ENCODE results near the gene NRP1. TPM values are rescaled to one million over a fixed set of nuclear protein-coding genes. Genes with fewer than 3 reads are reported as not detected.

The NRP1 gene
- total and polyA plus RNA-seq, 2 donors (not counting 3 experiments of a cell fraction or from before 2014, with no cell fraction given) = 122 to 306 TPM

- Histone ChIP-seq H3K79me2 (ENCODE audit: control insufficient read depth, insufficient read depth, low read length) (peaks cover 98% of the 10 kb centered on the region), H2AFZ (ENCODE audit: low read depth, low read length) (no peak overlapping the region), H3K27ac (ENCODE audit: insufficient read depth, low read depth, low read length) (no peak overlapping the region), H3K36me3 (ENCODE audit: control insufficient read depth in 2 of 2, extremely low read depth in 1 of 2, insufficient read depth in 2 of 2, low read length in 2 of 2) (peaks cover 7 to 19% of the 10 kb centered on the region in 2 experiments), H3K4me2 (ENCODE audit: insufficient read depth, low read length) (no peak overlapping the region), H3K4me3 (replicated peaks in 1 of 3; ENCODE audit: insufficient read depth in 1 of 3, low read depth in 1 of 3, low read length in 3 of 3) (no peak overlapping the region), H3K9ac (replicated peaks; ENCODE audit: extremely low read depth, insufficient read depth, low read length) (no peak overlapping the region), H3K9me3 (replicated peaks; ENCODE audit: control insufficient read depth, insufficient read depth, low read length) (no peaks in the 10 kb centered on the region), H3K27me3 (ENCODE audit: control insufficient read depth in 2 of 2, insufficient read depth in 2 of 2, low read length in 2 of 2) (no peaks in the 10 kb centered on the region), H4K20me1 (replicated peaks; ENCODE audit: control insufficient read depth, extremely low read depth, insufficient read depth, low read length) (peaks cover 5% of the 10 kb centered on the region), H3K4me1 (ENCODE audit: control insufficient read depth, extremely low read depth, insufficient read depth, low read length) (peaks cover 19% of the 10 kb centered on the region), H3K9me1 (replicated peaks; ENCODE audit: control insufficient read depth, extremely low read depth, insufficient read depth, low read length) (no peaks in the 10 kb centered on the region)
- POLR2A ChIA-PET = no interaction called here
- intact Hi-C loops (cut with micrococcal nuclease) (no loop called here), dilution Hi-C loops (cut with MboI; ENCODE audit: extremely low pct_ligation_motif_present, low sequenced_read_pairs) (no loop called here)
- BruUV-seq (replicated peaks) = no TSS peak
- CTCF ChIA-PET = interaction anchor here (0.8 to 1.0 kb wide), 2 partner anchors 9 to 129 kb away, joined by 3 to 4 read pairs; no protein-coding TSS in a partner anchor
- DNase-seq (ENCODE audit: low read depth, low spot score) = no peak
- FAIRE-seq = no peak
- no peak for TF ChIP-seq JUN (IDR thresholded peaks at IDR 0.05; ENCODE audit: borderline replicate concordance, insufficient read depth, insufficient read length, low read depth)
- TF ChIP-seq EZH2 (IDR thresholded peaks at IDR 0.05; ENCODE audit: borderline replicate concordance, low read depth, low read length, severe bottlenecking) = no peak
- no peak for TF ChIP-seq MYC (IDR thresholded peaks at IDR 0.05; ENCODE audit: low read depth, low read length)
- TF ChIP-seq GATA2 (IDR thresholded peaks at IDR 0.05; ENCODE audit: insufficient read depth, insufficient read length, low read depth, low read length) = no peak
- no peak for TF ChIP-seq POLR2A (IDR thresholded peaks at IDR 0.05; ENCODE audit: low read depth, low read length)
- no peak for TF ChIP-seq FOS (IDR thresholded peaks at IDR 0.05; ENCODE audit: borderline replicate concordance, insufficient read depth, low read length)
- TF ChIP-seq CTCF (IDR thresholded peaks at IDR 0.05; ENCODE audit: extremely low read depth in 1 of 2, insufficient read depth in 1 of 2, low read depth in 1 of 2, low read length in 2 of 2) = no peak
- no peak for TF ChIP-seq POLR2AphosphoS5 (IDR thresholded peaks at IDR 0.05; ENCODE audit: insufficient read depth, low read depth, low read length)
- TF ChIP-seq MAX (IDR thresholded peaks at IDR 0.05; ENCODE audit: insufficient read depth, insufficient read length) = no peak
Measured at GRCh38 chr10:33321516-33321915, 13.0 kb downstream of the NRP1 start.

All from endothelial cell of umbilical vein (primary cell).